HEK293 (cell line): Measurements from ENCODE around the gene HTR1D.

ENCODE experiments used
- CTCF ChIP-seq: fragments of 450-650 bp; formaldehyde crosslinking; IDR thresholded peaks from 2 replicates; pipeline ENCODE4 v1.5.1; 2016; ENCODE audit warnings: missing biosample characterization, missing genetic modification characterization
- MYNN ChIP-seq: fragments of 450-650 bp; formaldehyde crosslinking; IDR thresholded peaks from 2 replicates; pipeline ENCODE4 v1.5.1; 2016; ENCODE audit warnings: missing biosample characterization, missing genetic modification characterization, borderline replicate concordance
- TCF7L2 ChIP-seq: IDR thresholded peaks from 2 replicates; pipeline ENCODE4 v1.6.1; 2011; ENCODE audit warnings: low read depth, mild to moderate bottlenecking, inconsistent platforms, low read length, moderate library complexity, borderline replicate concordance
- YY1 ChIP-seq: fragments of 450-650 bp; formaldehyde crosslinking; IDR thresholded peaks from 2 replicates; pipeline ENCODE4 v1.5.1; 2018; ENCODE audit warnings: missing biosample characterization, missing genetic modification characterization
- ZBTB17 ChIP-seq: fragments of 450-650 bp; formaldehyde crosslinking; IDR thresholded peaks from 2 replicates; pipeline ENCODE4 v1.5.1; 2016; ENCODE audit warnings: missing biosample characterization, missing genetic modification characterization
- ZBTB7A ChIP-seq: fragments of 450-650 bp; formaldehyde crosslinking; IDR thresholded peaks from 2 replicates; pipeline ENCODE4 v1.5.1; 2016; ENCODE audit warnings: low read depth, missing biosample characterization, missing genetic modification characterization
- ZNF121 ChIP-seq: fragments of 450-650 bp; formaldehyde crosslinking; IDR thresholded peaks from 2 replicates; pipeline ENCODE4 v1.5.1; 2016; ENCODE audit warnings: missing biosample characterization, missing genetic modification characterization
- ZNF184 ChIP-seq: fragments of 450-650 bp; IDR thresholded peaks from 2 replicates; pipeline ENCODE4 v1.5.1; 2018; ENCODE audit warnings: missing biosample characterization, mild to moderate bottlenecking, missing genetic modification characterization
- ZSCAN5A ChIP-seq: fragments of 450-650 bp; formaldehyde crosslinking; IDR thresholded peaks from 2 replicates; pipeline ENCODE4 v1.5.1; 2016; ENCODE audit warnings: missing biosample characterization, missing genetic modification characterization
- ZXDB ChIP-seq: fragments of 450-650 bp; formaldehyde crosslinking; IDR thresholded peaks from 2 replicates; pipeline ENCODE4 v1.5.1; 2016; ENCODE audit warnings: missing biosample characterization, missing genetic modification characterization
- TF ChIP-seq, protein P1 (sequence below): fragments of 450-650 bp; IDR thresholded peaks from 2 replicates; pipeline ENCODE4 v1.5.1; 2018; ENCODE audit warnings: missing biosample characterization, missing genetic modification characterization
- TF ChIP-seq, protein P2 (sequence below): fragments of 450-650 bp; formaldehyde crosslinking; IDR thresholded peaks from 2 replicates; pipeline ENCODE4 v1.5.1; 2016; ENCODE audit warnings: missing biosample characterization, missing genetic modification characterization
- TF ChIP-seq, protein P3 (sequence below): fragments of 450-650 bp; formaldehyde crosslinking; conservative IDR thresholded peaks from 2 replicates; pipeline ENCODE4 v1.5.1; 2016; ENCODE audit warnings: low read depth, missing biosample characterization, missing genetic modification characterization

DNA sequence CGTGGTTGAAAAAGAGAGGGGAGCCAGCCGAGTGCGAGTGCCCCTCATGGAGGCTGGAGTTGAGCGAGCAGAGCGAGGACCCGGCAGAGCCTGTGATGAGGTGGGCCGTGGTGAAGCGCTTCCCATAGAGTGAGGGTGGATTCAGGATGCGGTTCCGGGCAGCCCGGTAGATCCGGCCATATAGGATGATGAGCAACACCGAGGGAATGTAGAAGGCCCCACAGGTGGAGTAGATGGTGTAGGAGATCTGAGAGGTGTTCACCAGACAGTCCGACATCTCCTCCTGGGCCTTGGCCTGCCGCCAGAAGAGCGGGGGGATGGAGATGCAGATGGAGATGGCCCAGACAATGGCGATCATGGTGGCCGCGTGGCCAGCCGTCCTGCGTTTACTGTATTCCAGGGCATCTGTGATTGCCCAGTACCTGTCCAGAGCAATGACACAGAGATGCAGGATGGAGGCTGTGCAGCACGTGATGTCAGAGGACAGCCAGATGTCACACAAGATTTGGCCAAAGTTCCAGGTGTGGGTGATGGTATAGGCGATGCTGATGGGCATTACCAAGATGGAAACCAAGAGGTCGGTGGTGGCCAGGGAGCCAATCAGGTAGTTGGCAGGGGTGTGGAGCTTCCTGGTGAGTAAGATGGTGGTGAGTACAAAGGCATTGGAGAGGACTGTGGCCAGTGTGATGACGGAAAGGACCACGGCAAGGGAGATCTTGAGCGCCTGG lies 23.7 kb downstream of the HTR1D start:
- TF ChIP-seq ZXDB (no peak), ZBTB17 (tag by site-specific recombination) (no peak), ZNF121 (tag by site-specific recombination) (no peak), CTCF (tag by site-specific recombination) (no peak), ZSCAN5A (tag by site-specific recombination) (no peak), ZNF184 (no peak), YY1 (no peak), MYNN (tag by site-specific recombination) (no peak), ZBTB7A (tag by site-specific recombination) (no peak), TCF7L2 (no peak)
- TF ChIP-seq, protein P1, sequence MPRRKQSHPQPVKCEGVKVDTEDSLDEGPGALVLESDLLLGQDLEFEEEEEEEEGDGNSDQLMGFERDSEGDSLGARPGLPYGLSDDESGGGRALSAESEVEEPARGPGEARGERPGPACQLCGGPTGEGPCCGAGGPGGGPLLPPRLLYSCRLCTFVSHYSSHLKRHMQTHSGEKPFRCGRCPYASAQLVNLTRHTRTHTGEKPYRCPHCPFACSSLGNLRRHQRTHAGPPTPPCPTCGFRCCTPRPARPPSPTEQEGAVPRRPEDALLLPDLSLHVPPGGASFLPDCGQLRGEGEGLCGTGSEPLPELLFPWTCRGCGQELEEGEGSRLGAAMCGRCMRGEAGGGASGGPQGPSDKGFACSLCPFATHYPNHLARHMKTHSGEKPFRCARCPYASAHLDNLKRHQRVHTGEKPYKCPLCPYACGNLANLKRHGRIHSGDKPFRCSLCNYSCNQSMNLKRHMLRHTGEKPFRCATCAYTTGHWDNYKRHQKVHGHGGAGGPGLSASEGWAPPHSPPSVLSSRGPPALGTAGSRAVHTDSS = no peak
- TF ChIP-seq, protein P2, sequence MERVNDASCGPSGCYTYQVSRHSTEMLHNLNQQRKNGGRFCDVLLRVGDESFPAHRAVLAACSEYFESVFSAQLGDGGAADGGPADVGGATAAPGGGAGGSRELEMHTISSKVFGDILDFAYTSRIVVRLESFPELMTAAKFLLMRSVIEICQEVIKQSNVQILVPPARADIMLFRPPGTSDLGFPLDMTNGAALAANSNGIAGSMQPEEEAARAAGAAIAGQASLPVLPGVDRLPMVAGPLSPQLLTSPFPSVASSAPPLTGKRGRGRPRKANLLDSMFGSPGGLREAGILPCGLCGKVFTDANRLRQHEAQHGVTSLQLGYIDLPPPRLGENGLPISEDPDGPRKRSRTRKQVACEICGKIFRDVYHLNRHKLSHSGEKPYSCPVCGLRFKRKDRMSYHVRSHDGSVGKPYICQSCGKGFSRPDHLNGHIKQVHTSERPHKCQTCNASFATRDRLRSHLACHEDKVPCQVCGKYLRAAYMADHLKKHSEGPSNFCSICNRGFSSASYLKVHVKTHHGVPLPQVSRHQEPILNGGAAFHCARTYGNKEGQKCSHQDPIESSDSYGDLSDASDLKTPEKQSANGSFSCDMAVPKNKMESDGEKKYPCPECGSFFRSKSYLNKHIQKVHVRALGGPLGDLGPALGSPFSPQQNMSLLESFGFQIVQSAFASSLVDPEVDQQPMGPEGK (tag by site-specific recombination) = no peak
- TF ChIP-seq, protein P3, sequence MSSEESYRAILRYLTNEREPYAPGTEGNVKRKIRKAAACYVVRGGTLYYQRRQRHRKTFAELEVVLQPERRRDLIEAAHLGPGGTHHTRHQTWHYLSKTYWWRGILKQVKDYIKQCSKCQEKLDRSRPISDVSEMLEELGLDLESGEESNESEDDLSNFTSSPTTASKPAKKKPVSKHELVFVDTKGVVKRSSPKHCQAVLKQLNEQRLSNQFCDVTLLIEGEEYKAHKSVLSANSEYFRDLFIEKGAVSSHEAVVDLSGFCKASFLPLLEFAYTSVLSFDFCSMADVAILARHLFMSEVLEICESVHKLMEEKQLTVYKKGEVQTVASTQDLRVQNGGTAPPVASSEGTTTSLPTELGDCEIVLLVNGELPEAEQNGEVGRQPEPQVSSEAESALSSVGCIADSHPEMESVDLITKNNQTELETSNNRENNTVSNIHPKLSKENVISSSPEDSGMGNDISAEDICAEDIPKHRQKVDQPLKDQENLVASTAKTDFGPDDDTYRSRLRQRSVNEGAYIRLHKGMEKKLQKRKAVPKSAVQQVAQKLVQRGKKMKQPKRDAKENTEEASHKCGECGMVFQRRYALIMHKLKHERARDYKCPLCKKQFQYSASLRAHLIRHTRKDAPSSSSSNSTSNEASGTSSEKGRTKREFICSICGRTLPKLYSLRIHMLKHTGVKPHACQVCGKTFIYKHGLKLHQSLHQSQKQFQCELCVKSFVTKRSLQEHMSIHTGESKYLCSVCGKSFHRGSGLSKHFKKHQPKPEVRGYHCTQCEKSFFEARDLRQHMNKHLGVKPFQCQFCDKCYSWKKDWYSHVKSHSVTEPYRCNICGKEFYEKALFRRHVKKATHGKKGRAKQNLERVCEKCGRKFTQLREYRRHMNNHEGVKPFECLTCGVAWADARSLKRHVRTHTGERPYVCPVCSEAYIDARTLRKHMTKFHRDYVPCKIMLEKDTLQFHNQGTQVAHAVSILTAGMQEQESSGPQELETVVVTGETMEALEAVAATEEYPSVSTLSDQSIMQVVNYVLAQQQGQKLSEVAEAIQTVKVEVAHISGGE = no peak
